HG03045 (cell line): ENCODE data around the gene PM20D1.

ENCODE experiments used
- ATAC-seq: cut with Tn5 transposase; IDR thresholded peaks from one replicate; pipeline ENCODE4 v1.9.1; 2021; ENCODE audit warnings: mild to moderate bottlenecking, moderate library complexity; ENCODE audit not compliant: unreplicated experiment

PM20D1 gene

GRCh38 chr1:205809942-205810345 is 40.0 kb downstream of the PM20D1 start:
- no peak for ATAC-seq

DNA sequence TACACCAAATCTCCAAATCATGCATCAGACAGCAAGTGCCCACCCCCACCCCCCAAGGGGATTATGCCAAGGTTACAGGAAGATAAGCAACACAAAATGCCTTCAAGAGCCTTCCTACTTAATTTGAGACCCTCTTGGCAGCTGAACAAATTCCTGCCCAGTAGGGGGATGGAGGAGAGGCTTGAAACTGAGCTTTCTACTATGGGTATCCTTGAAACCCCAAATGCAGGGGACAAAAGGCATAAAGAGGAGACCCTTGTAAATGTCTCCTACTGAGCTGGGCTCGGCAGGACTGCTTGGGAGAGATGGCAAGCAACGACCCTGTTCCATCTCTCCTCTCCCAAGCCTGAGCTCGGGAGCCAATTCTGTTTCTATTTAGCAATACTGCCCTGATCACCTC is 40.5 kb downstream of the PM20D1 start:
- ATAC-seq: no peak

DNA sequence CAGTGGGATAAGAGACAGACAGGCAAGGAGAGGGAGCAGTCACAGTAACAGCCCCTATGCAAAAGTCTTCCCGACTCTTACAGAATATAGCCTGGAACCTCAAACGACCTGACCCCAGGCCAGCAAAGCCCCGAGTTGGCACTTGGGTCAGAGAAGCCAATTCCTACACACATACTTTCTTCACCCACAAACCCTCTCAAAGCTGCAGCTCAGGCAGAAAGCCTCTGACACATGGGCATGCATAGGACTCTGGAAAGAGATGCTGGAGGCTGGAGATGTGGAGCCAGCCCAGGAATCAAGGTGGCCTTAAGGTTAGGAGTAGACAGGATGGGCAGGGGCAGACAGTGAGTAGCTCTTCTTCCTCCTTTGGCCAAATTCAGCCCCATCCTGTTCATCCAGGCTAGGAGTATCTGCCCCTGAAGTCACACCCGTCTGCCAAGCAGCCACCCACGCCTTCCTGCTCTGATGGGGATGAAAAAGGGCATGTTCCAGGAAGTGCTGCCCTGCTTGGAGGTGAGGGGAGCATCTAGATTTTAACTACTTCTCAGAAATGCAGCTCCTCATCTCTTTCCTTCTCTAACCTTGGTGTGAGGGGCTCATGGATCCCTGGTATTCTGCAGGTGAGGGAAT is 44.7 kb downstream of the PM20D1 start:
- ATAC-seq: no peak

DNA sequence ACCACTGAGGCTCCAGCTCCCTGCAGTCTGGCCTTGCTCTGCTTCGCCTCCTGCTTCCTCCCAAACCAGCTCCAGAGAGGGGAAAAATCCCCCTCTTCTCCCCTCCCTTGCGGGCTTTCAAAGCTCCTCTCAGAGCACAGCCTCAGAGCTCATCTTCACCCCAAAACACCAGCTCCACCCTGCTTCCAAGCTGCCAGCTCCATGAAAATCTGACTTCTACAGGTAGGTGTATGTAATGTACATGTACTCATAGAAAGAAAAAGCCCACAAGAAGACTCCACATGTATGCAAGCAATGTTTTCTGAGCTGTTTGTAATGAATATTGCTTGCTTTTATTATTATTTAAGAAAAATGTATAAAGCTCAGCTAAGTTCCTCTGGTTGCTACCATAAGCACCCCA is 45.3 kb downstream of the PM20D1 start:
- no peak for ATAC-seq

- ATAC-seq: no peak
Observed at GRCh38 chr1:205803986-205804385, 45.9 kb downstream of the PM20D1 start.

DNA sequence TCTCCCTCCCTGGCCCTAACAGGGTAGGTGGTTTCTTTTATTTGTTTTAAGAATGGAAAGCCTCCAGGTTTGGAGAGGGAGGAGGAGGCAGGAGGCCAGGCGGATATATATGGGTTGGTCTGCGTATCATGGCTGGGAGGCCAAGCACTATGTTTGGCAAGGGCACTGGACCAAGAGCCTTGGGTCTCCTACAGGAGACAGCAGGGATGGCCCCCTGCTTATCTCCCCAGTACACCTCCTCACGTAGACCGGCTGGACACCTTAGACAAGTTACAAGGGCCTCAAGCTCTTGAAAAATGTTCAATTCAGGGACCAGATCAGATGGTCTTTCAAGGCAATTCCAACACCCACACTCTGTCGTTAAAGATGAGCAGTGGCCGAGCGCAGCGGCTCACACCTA is 47.9 kb downstream of the PM20D1 start:
- ATAC-seq: no peak

GRCh38 chr1:205800981-205801703 is 48.8 kb downstream of the PM20D1 start:
- no peak for ATAC-seq

DNA sequence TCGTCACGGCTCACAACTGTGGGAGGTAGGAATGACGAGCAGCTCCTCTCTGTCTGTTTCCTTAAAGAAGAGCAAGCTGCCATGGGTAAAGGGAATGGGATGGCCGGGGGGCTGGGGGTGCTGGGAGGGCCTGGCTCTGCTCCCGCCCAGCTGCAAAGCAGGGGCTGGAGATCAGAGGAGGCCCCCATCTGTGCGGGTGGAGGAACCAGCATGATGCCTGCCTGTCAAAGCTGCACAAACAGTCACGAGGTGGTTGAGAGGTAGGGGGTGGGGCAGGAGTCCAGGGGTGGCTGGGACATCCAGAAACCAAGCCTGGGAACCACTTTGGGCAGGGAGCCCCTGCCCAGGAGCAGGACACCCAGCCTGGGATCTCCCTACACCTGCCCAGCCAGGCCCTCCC is 49.5 kb downstream of the PM20D1 start:
- no peak for ATAC-seq

- no peak for ATAC-seq
Observed at GRCh38 chr1:205798577-205798976, 51.4 kb downstream of the PM20D1 start.

- ATAC-seq: no peak
Observed at GRCh38 chr1:205797168-205797567, 52.8 kb downstream of the PM20D1 start.

- ATAC-seq: no peak
Observed at GRCh38 chr1:205794011-205794730, 55.8 kb downstream of the PM20D1 start.

- ATAC-seq: no peak
Observed at GRCh38 chr1:205792961-205793673, 56.8 kb downstream of the PM20D1 start.

GRCh38 chr1:205792481-205792881 is 57.5 kb downstream of the PM20D1 start:
- no peak for ATAC-seq

DNA sequence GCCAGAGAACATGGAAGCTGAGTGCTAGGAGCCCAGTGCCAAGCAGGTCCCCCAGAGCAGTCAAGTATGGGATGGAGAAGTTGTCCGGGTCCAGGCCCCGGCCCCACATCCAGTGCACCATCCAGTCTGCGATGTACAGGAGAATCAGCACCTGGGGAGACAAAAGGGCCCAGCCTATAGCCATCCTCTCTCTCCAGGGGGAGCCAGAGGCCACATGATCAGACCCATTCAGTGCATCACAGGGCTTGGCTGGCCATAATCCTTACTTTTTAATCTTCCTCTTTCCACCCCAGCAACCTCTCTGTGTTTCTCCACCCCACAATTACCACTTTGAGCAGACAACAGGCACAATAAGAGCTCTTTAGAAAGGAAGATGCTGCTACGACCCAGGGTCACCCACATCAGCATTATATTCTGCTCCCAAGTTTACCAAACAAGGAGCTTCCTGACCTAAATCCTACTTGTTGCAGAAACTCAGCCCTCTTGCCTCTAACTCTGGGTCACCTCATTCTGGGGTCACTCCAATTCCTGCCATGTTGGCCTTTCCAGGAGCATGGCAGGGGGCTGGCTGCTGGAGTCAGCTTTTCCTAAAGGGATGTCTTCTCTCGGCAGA is 58.3 kb downstream of the PM20D1 start:
- ATAC-seq: peak; percentile 43

DNA sequence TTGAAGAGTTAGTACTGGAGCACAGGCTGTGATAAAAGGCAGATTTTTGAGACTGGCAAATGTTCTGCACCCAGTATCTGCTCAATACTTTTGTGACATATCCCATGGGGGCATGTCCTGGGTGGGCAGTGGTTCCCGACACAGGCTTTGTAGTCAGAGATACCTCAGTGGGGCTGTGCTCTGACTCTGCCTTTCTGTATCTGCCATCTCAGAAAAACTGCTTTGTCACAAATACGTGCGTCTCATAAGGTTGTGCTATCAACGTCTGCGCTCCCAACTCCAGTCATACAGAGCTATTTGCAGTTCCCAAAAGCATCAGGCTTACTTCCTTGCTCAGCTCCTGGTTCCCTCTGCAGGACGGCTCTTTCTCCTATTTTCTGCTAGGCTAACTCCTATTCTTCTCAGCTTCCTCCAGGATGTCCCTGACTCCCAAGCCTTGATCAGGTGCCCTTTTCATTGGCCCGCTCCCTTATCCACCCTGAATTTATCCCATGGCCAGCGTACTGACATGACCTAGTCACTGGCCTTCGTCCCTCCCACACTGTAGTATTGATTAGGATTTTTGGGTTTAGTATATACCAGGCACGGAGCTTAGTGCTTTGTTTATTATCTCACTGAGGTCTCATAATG is 62.5 kb downstream of the PM20D1 start:
- ATAC-seq: no peak

DNA sequence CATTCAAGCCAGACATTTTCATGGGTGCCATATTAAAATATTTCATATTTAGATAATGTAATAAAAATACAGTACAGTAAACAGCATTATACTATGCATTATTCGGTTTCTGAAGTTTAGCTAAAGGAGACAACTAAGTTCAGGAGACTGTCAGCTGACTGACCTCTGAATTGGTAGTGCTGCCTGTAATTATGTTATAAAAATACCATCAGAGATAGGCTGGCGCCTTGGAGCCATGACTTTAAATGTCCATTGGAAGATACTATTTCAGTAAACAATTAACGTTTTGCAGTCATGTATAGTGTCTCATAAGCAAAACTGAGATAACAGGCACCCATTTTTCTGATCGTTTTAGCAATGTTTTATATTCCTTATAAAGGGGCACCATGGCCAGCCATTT is 63.3 kb downstream of the PM20D1 start:
- no peak for ATAC-seq

DNA sequence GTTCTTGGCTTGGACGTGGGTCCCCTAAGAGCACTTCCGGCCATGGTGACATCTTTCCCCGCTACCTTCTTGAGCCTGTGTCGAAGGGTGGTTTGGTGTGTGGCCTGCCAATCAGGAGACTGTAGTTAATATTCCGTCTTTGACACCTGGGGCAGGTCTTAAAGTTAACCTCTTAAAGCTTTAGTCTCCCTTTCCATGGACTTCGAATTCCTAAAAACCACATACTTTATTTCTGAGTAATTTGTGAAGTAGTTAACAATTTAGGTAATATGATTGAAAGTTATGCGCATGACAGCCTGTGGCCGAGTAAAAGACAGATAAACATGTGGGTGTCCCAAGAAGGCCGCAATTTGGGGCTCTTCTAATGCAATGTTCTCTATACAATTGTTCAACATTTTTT is 64.5 kb downstream of the PM20D1 start:
- ATAC-seq: no peak

- no peak for ATAC-seq
Observed at GRCh38 chr1:205783904-205784303, 66.0 kb downstream of the PM20D1 start.

- no peak for ATAC-seq
Observed at GRCh38 chr1:205783433-205783795, 66.5 kb downstream of the PM20D1 start.

DNA sequence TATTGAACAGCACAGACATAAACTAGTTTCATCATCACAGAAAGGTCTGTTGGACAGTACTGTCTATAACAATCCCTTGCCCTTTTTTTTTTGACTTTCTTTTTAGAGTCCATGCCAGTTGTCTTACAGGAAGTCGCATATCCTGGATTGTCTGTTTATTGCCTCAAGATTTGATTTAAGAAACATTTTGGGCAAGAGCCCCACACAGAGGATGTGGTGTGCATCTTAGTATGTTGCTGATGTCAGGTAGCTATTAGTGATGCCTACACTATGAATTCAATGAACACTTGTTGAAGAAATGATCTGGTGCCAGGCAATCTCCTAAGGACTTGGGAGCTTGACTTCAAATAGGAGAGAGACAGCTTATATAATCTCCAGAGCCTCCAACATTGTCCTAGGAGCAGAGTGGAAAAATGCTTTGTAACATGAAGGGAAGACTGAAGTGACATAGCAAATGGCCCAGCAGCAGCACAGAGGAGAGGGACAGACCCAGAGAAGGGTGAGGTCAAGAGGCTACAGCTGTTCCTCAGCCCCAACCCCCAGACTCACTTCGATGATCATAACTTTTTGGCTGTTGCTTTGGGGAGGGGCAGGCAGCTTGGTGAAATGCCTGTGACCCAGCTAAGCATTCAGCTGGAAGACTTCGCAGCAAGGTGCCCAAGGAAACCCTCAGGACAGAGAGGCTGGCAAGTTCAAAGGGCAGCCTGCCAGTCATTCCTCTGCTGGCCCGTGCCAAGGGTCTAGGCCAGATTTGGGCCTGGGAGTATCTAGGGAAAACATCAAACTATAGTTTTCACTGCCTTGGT is 67.1 kb downstream of the PM20D1 start:
- ATAC-seq: no peak
